MM.1S (cell line): ENCODE measurements around the gene KCNN1.

Experiments
- DNase-seq: peaks from one replicate; pipeline ENCODE4 v3.0.0-alpha.2; 2015
- H2AFZ ChIP-seq: fragments of 300-600 bp; sonication (generic); 2 replicates; pipeline ENCODE4 v1.6.0; 2016; ENCODE audit warnings: antibody characterized with exemption, low read length
- H3F3A ChIP-seq: fragments of 300-600 bp; sonication (generic); 2 replicates; pipeline ENCODE4 v1.6.1; 2016; ENCODE audit warnings: mild to moderate bottlenecking, antibody characterized with exemption, low read length, moderate library complexity, mixed read lengths; ENCODE audit not compliant: insufficient read depth
- H3K27ac ChIP-seq: fragments of 300-600 bp; sonication (generic); 2 replicates; pipeline ENCODE4 v1.5.1; 2016; ENCODE audit warnings: mild to moderate bottlenecking, low read length
- H3K27me3 ChIP-seq: fragments of 300-600 bp; sonication (generic); replicated peaks from 2 replicates; pipeline ENCODE4 v1.6.0; 2016; ENCODE audit warnings: low read length; ENCODE audit not compliant: insufficient read depth
- H3K36me3 ChIP-seq: fragments of 300-600 bp; sonication (generic); replicated peaks from 2 replicates; pipeline ENCODE4 v1.6.1; 2016; ENCODE audit warnings: mild to moderate bottlenecking, low read length, mixed read lengths; ENCODE audit not compliant: insufficient read depth
- H3K4me1 ChIP-seq: fragments of 300-600 bp; sonication (generic); 2 replicates; pipeline ENCODE4 v1.6.1; 2016; ENCODE audit warnings: low read length, mixed read lengths
- H3K4me2 ChIP-seq: fragments of 300-600 bp; sonication (generic); 2 replicates; pipeline ENCODE4 v1.6.0; 2016; ENCODE audit warnings: low read depth, low read length
- H3K4me3 ChIP-seq: fragments of 300-600 bp; sonication (generic); 2 replicates; pipeline ENCODE4 v1.5.1; 2016; ENCODE audit warnings: low read length, mixed read lengths
- H3K79me2 ChIP-seq: fragments of 300-600 bp; sonication (generic); 2 replicates; pipeline ENCODE4 v1.6.1; 2016; ENCODE audit warnings: mixed run types, low read length, mixed read lengths
- H3K9ac ChIP-seq: fragments of 300-600 bp; sonication (generic); 2 replicates; pipeline ENCODE4 v1.6.1; 2016; ENCODE audit warnings: low read length, mixed read lengths
- H3K9me2 ChIP-seq: fragments of 300-600 bp; sonication (generic); replicated peaks from 2 replicates; pipeline ENCODE4 v1.6.1; 2016; ENCODE audit warnings: mild to moderate bottlenecking, low read length, mixed read lengths; ENCODE audit not compliant: insufficient read depth
- H3K9me3 ChIP-seq: fragments of 300-600 bp; sonication (generic); replicated peaks from 2 replicates; pipeline ENCODE4 v1.6.1; 2016; ENCODE audit warnings: mild to moderate bottlenecking, low read length, mixed read lengths; ENCODE audit not compliant: insufficient read depth
- H4K20me1 ChIP-seq: fragments of 300-600 bp; sonication (generic); 2 replicates; pipeline ENCODE4 v1.6.1; 2016; ENCODE audit warnings: mild to moderate bottlenecking, low read length, moderate library complexity, mixed read lengths; ENCODE audit not compliant: insufficient read depth
- EZH2 ChIP-seq: fragments of 300-600 bp; sonication (generic); optimal IDR thresholded peaks from 2 replicates; pipeline ENCODE3; 2017; ENCODE audit warnings: low read depth, mild to moderate bottlenecking, antibody characterized with exemption, low read length, mixed read lengths
- EZH2phosphoT487 ChIP-seq: fragments of 300-600 bp; sonication (generic); IDR thresholded peaks from 2 replicates; pipeline ENCODE4 v1.6.1; 2018; ENCODE audit warnings: antibody characterized with exemption, low read length
- TF ChIP-seq, protein P1 (sequence below): fragments of 300-600 bp; sonication (generic); IDR thresholded peaks from 2 replicates; pipeline ENCODE4 v1.5.1; 2016; ENCODE audit warnings: antibody characterized with exemption, low read length, mixed read lengths

The KCNN1 gene

GRCh38 chr19:18046059-18046718 is 79.3 kb downstream of the KCNN1 start:
- H3F3A ChIP-seq, result no peaks in the 10 kb centered on the region
- H3K27ac ChIP-seq, result no peak overlapping the region
- H4K20me1 ChIP-seq, result no peaks in the 10 kb centered on the region
- no peak overlapping the region for H3K4me2 ChIP-seq
- peaks cover 11% of the 10 kb centered on the region for H3K4me1 ChIP-seq
- H2AFZ ChIP-seq, result no peak overlapping the region
- no peaks in the 10 kb centered on the region for H3K9me2 ChIP-seq
- no peak overlapping the region for H3K9ac ChIP-seq
- DNase-seq, result no peak
- TF ChIP-seq EZH2phosphoT487 (no peak), EZH2 (no peak)
- TF ChIP-seq, protein P1, sequence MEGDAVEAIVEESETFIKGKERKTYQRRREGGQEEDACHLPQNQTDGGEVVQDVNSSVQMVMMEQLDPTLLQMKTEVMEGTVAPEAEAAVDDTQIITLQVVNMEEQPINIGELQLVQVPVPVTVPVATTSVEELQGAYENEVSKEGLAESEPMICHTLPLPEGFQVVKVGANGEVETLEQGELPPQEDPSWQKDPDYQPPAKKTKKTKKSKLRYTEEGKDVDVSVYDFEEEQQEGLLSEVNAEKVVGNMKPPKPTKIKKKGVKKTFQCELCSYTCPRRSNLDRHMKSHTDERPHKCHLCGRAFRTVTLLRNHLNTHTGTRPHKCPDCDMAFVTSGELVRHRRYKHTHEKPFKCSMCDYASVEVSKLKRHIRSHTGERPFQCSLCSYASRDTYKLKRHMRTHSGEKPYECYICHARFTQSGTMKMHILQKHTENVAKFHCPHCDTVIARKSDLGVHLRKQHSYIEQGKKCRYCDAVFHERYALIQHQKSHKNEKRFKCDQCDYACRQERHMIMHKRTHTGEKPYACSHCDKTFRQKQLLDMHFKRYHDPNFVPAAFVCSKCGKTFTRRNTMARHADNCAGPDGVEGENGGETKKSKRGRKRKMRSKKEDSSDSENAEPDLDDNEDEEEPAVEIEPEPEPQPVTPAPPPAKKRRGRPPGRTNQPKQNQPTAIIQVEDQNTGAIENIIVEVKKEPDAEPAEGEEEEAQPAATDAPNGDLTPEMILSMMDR, result no peak
- H3K9me3 ChIP-seq, result no peaks in the 10 kb centered on the region
- peaks cover 93% of the 10 kb centered on the region for H3K27me3 ChIP-seq
- no peaks in the 10 kb centered on the region for H3K79me2 ChIP-seq
- no peak overlapping the region for H3K4me3 ChIP-seq
- H3K36me3 ChIP-seq, result no peaks in the 10 kb centered on the region

DNA sequence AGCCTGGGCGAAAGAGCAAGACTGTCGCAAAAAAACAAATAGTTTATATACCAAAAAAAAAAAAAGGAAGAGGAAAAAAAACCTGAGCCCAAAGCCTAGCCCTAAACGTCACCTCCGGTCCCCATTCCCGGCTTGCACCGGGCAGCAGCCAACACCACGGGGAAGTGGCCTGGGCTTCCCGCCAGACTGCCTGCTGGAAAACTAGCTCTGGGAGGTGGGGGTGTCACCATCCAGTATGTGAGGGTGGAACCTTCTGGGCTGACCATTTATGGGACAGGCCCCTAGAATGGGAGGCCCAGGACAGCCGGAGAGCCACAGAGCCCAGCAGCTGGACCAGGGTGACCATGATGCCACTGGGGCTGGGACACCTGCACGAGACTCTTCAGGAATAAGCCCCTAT is 82.5 kb downstream of the KCNN1 start:
- no peak for DNase-seq
- Histone ChIP-seq H3K27me3 (peaks cover 91% of the 10 kb centered on the region), H3K4me1 (peaks cover 11% of the 10 kb centered on the region), H3K36me3 (no peaks in the 10 kb centered on the region), H2AFZ (no peak overlapping the region), H3K27ac (no peak overlapping the region), H3K4me2 (no peak overlapping the region), H3K9me3 (no peaks in the 10 kb centered on the region), H3K9ac (no peak overlapping the region), H3F3A (no peaks in the 10 kb centered on the region), H3K79me2 (no peaks in the 10 kb centered on the region), H3K9me2 (no peaks in the 10 kb centered on the region), H3K4me3 (no peak overlapping the region), H4K20me1 (no peaks in the 10 kb centered on the region)
- TF ChIP-seq, protein P1, result no peak
